ENCODE results near the gene ANKRD13A.

DNA sequence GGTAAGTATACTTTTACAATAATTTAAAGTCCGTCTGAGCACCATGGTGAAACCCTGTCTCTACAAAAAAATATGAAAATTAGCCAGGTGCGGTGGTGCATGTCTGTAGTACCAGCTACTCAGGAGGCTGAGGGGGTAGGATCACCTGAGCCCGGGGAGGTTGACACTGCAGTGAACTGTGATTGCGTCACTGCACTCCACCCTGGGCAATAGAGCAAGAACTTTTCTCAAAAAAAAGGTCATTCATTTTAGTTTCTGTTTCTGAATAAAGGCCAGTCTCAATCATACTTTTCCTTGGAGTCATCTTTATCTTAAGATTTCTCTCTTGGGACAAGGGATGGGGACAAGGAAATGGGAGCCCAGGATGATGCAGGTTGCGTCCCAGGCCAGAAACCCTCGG is 12.9 kb downstream of the ANKRD13A start:
- TF ChIP-seq EZH2 (IDR thresholded peaks at IDR 0.05), result no peak
- no peak for TF ChIP-seq CTCF (IDR thresholded peaks at IDR 0.05 in 2 of 3, conservative IDR thresholded peaks at IDR 0.05 in 1 of 3; ENCODE audit: borderline replicate concordance in 1 of 3, insufficient read depth in 1 of 3, low read depth in 2 of 3, low read length in 2 of 3)
- TF ChIP-seq TCF7L2 (IDR thresholded peaks at IDR 0.05; ENCODE audit: borderline replicate concordance, extremely low read depth, insufficient read depth, insufficient read length), result no peak
- TF ChIP-seq POLR2AphosphoS5 (IDR thresholded peaks at IDR 0.05; ENCODE audit: low read depth, low read length), result no peak
- no peak for TF ChIP-seq CBX3 (IDR thresholded peaks at IDR 0.05; ENCODE audit: low read depth)
- no peak for TF ChIP-seq YY1 (IDR thresholded peaks at IDR 0.05; ENCODE audit: extremely low read depth, insufficient replicate concordance, low read depth, low read length)
- no peak for TF ChIP-seq SP1 (IDR thresholded peaks at IDR 0.05; ENCODE audit: low read depth)
- no peak for TF ChIP-seq POLR2A (IDR thresholded peaks at IDR 0.05; ENCODE audit: borderline replicate concordance, extremely low read depth, insufficient read depth, insufficient read length)
- TF ChIP-seq, protein P1, sequence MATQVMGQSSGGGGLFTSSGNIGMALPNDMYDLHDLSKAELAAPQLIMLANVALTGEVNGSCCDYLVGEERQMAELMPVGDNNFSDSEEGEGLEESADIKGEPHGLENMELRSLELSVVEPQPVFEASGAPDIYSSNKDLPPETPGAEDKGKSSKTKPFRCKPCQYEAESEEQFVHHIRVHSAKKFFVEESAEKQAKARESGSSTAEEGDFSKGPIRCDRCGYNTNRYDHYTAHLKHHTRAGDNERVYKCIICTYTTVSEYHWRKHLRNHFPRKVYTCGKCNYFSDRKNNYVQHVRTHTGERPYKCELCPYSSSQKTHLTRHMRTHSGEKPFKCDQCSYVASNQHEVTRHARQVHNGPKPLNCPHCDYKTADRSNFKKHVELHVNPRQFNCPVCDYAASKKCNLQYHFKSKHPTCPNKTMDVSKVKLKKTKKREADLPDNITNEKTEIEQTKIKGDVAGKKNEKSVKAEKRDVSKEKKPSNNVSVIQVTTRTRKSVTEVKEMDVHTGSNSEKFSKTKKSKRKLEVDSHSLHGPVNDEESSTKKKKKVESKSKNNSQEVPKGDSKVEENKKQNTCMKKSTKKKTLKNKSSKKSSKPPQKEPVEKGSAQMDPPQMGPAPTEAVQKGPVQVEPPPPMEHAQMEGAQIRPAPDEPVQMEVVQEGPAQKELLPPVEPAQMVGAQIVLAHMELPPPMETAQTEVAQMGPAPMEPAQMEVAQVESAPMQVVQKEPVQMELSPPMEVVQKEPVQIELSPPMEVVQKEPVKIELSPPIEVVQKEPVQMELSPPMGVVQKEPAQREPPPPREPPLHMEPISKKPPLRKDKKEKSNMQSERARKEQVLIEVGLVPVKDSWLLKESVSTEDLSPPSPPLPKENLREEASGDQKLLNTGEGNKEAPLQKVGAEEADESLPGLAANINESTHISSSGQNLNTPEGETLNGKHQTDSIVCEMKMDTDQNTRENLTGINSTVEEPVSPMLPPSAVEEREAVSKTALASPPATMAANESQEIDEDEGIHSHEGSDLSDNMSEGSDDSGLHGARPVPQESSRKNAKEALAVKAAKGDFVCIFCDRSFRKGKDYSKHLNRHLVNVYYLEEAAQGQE (IDR thresholded peaks at IDR 0.05; ENCODE audit: low read depth), result no peak
- no peak for TF ChIP-seq EZH2phosphoT487 (IDR thresholded peaks at IDR 0.05; ENCODE audit: borderline replicate concordance)
